GM12878 (cell line): ENCODE measurements around the gene SH2D7. TPM values are rescaled to one million over a fixed set of nuclear protein-coding genes. Genes with fewer than 3 reads are reported as not detected.
A peak's percentile ranks its signal among the peaks of the same experiment; 100 is the strongest.

ENCODE experiments used
- BACH1 ChIP-seq: fragments of 450-650 bp; IDR thresholded peaks from 2 replicates; pipeline ENCODE4 v1.6.1; 2017; ENCODE audit warnings: mild to moderate bottlenecking, borderline replicate concordance
- CEBPZ ChIP-seq: fragments of 150-350 bp; IDR thresholded peaks from 2 replicates; pipeline ENCODE4 v1.6.1; 2016; ENCODE audit warnings: low read depth, low read length
- CHD1 ChIP-seq: IDR thresholded peaks from 2 replicates; pipeline ENCODE4 v1.6.1; 2012; ENCODE audit warnings: low read depth, low read length, improper control_type of control experiment
- CTCF ChIP-seq, 3 experiments: IDR thresholded peaks in 2 of 3; conservative IDR thresholded peaks in 1 of 3; 2 replicates each; pipeline ENCODE4 v1.5.1; 2011; ENCODE audit warnings: low read depth in 3 of 3, low read length in 3 of 3, mild to moderate bottlenecking in 3 of 3, control low read depth in 2 of 3, moderate library complexity in 2 of 3, inconsistent platforms in 1 of 3, mixed read lengths in 1 of 3; ENCODE audit not compliant: control insufficient read depth in 2 of 3, insufficient read depth in 1 of 3; ENCODE audit errors: extremely low read depth in 1 of 3
- DPF2 ChIP-seq: fragments of 450-650 bp; IDR thresholded peaks from 2 replicates; pipeline ENCODE4 v1.6.1; 2017; ENCODE audit warnings: mild to moderate bottlenecking
- EZH2 ChIP-seq: IDR thresholded peaks from 2 replicates; pipeline ENCODE4 v1.6.1; 2012; ENCODE audit warnings: low read depth, mild to moderate bottlenecking, control low read depth, inconsistent platforms, low read length, borderline replicate concordance; ENCODE audit not compliant: control insufficient read depth
- IKZF1 ChIP-seq: fragments of 450-650 bp; conservative IDR thresholded peaks from 2 replicates; pipeline ENCODE4 v1.6.1; 2017; ENCODE audit warnings: antibody characterized with exemption, mild to moderate bottlenecking
- JUNB ChIP-seq: IDR thresholded peaks from 2 replicates; pipeline ENCODE4 v1.6.1; 2016; ENCODE audit warnings: antibody characterized with exemption, mild to moderate bottlenecking
- NR2C2 ChIP-seq: IDR thresholded peaks from 2 replicates; pipeline ENCODE4 v1.6.1; 2011; ENCODE audit warnings: borderline replicate concordance, low read depth; ENCODE audit not compliant: control insufficient read depth, insufficient read length
- RAD51 ChIP-seq: fragments of 450-650 bp; IDR thresholded peaks from 2 replicates; pipeline ENCODE4 v1.6.1; 2016; ENCODE audit warnings: moderate library complexity, mild to moderate bottlenecking, inconsistent platforms
- RCOR1 ChIP-seq: conservative IDR thresholded peaks from 2 replicates; pipeline ENCODE4 v1.6.1; 2012; ENCODE audit warnings: low read depth, low read length, improper control_type of control experiment
- RELB ChIP-seq: fragments of 450-650 bp; IDR thresholded peaks from 2 replicates; pipeline ENCODE4 v1.6.1; 2017; ENCODE audit warnings: low read depth, mild to moderate bottlenecking, moderate library complexity
- SREBF1 ChIP-seq: IDR thresholded peaks from 2 replicates; pipeline ENCODE4 v1.6.1; 2012; ENCODE audit warnings: mild to moderate bottlenecking, low read length
- STAT3 ChIP-seq: IDR thresholded peaks from 2 replicates; pipeline ENCODE4 v1.6.1; 2011; ENCODE audit warnings: low read depth, low read length, improper control_type of control experiment
- TARDBP ChIP-seq: IDR thresholded peaks from 2 replicates; pipeline ENCODE4 v1.6.1; 2016; ENCODE audit warnings: borderline replicate concordance
- TCF7 ChIP-seq: IDR thresholded peaks from 2 replicates; pipeline ENCODE4 v1.6.1; 2014; ENCODE audit warnings: antibody characterized with exemption, borderline replicate concordance
- polyA plus RNA-seq, 11 experiments: library from polyadenylated mRNA; depleted of rRNA in 4 of 11; unstranded in 6 of 11; stranded (reverse) in 5 of 11; fragments of >200 nt; fragmentation: Nextera tagmentation in 4 of 11; fragmentation: Illumina TruSeq in 1 of 11; extraction: Ambion mirVana in 4 of 11; extraction: Trizol in 1 of 11; gene quantifications; 1 replicate in 1 of 11; 2 replicates in 10 of 11; pipeline versions ENCODE4 v1.2.1 to v1.2.3, GENCODE V29; 2011 to 2016; ENCODE audit warnings: inconsistent platforms in 2 of 11, missing spikeins in 2 of 11, low read depth in 1 of 11
- total RNA-seq, 4 experiments: library from RNA; depleted of rRNA in 3 of 4; stranded (reverse); fragments of >200 nt in 3 of 4; fragmentation: Illumina TruSeq in 1 of 4; extraction: Trizol in 1 of 4; gene quantifications; 2 replicates each; pipeline versions ENCODE4 v1.2.1 to v1.2.3, GENCODE V29; 2013 to 2021
- TF ChIP-seq, protein P1 (sequence below): fragments of 450-650 bp; formaldehyde crosslinking; IDR thresholded peaks from 2 replicates; pipeline ENCODE4 v1.4.0; 2020; ENCODE audit warnings: mild to moderate bottlenecking, moderate library complexity

The SH2D7 gene
- total and polyA plus RNA-seq, 10 of the 15 experiments (the other 5 are each of a cell fraction or from before 2014, with no cell fraction given), result 0.04 to 0.06 TPM; not detected in 8

- no peak for TF ChIP-seq CTCF (IDR thresholded peaks at IDR 0.05 in 2 of 3, conservative IDR thresholded peaks at IDR 0.05 in 1 of 3; ENCODE audit: control insufficient read depth in 2 of 3, extremely low read depth in 1 of 3, insufficient read depth in 1 of 3, low read depth in 3 of 3, low read length in 3 of 3)
- TF ChIP-seq STAT3, result no peak
- TF ChIP-seq BACH1, result no peak
- TF ChIP-seq TARDBP, result no peak
- no peak for TF ChIP-seq TCF7
- TF ChIP-seq, protein P1, sequence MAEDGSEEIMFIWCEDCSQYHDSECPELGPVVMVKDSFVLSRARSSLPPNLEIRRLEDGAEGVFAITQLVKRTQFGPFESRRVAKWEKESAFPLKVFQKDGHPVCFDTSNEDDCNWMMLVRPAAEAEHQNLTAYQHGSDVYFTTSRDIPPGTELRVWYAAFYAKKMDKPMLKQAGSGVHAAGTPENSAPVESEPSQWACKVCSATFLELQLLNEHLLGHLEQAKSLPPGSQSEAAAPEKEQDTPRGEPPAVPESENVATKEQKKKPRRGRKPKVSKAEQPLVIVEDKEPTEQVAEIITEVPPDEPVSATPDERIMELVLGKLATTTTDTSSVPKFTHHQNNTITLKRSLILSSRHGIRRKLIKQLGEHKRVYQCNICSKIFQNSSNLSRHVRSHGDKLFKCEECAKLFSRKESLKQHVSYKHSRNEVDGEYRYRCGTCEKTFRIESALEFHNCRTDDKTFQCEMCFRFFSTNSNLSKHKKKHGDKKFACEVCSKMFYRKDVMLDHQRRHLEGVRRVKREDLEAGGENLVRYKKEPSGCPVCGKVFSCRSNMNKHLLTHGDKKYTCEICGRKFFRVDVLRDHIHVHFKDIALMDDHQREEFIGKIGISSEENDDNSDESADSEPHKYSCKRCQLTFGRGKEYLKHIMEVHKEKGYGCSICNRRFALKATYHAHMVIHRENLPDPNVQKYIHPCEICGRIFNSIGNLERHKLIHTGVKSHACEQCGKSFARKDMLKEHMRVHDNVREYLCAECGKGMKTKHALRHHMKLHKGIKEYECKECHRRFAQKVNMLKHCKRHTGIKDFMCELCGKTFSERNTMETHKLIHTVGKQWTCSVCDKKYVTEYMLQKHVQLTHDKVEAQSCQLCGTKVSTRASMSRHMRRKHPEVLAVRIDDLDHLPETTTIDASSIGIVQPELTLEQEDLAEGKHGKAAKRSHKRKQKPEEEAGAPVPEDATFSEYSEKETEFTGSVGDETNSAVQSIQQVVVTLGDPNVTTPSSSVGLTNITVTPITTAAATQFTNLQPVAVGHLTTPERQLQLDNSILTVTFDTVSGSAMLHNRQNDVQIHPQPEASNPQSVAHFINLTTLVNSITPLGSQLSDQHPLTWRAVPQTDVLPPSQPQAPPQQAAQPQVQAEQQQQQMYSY, result no peak
- TF ChIP-seq NR2C2, result no peak
- no peak; the same call in 1 of the 2 replicates for TF ChIP-seq RELB
- no peak for TF ChIP-seq RAD51
- peak; percentile 28; the same call in 1 of the 2 replicates for TF ChIP-seq JUNB
- TF ChIP-seq DPF2, result no peak; the same call in 1 of the 2 replicates
- 0 out of 2 replicates have a peak, but pooled peaks have one; percentile 22 for TF ChIP-seq RCOR1
- no peak for TF ChIP-seq SREBF1
- no peak for TF ChIP-seq CHD1
- TF ChIP-seq EZH2, result no peak
- no peak for TF ChIP-seq CEBPZ
- TF ChIP-seq IKZF1, result peak; percentile 47
Measured at GRCh38 chr15:78065973-78066946, 26.1 kb upstream of the SH2D7 start (continued).
